GM19452 (cell line): Measurements from ENCODE around the gene SIRPG.
"Not testable (repeated sequence)": the region's sequence is repeated elsewhere in the genome, so short reads cannot be mapped to it uniquely, and the experiment has no call there.

ENCODE experiments used
- ATAC-seq: cut with Tn5 transposase; IDR thresholded peaks from one replicate; pipeline ENCODE4 v1.9.1; 2021; ENCODE audit not compliant: unreplicated experiment

Gene SIRPG

DNA sequence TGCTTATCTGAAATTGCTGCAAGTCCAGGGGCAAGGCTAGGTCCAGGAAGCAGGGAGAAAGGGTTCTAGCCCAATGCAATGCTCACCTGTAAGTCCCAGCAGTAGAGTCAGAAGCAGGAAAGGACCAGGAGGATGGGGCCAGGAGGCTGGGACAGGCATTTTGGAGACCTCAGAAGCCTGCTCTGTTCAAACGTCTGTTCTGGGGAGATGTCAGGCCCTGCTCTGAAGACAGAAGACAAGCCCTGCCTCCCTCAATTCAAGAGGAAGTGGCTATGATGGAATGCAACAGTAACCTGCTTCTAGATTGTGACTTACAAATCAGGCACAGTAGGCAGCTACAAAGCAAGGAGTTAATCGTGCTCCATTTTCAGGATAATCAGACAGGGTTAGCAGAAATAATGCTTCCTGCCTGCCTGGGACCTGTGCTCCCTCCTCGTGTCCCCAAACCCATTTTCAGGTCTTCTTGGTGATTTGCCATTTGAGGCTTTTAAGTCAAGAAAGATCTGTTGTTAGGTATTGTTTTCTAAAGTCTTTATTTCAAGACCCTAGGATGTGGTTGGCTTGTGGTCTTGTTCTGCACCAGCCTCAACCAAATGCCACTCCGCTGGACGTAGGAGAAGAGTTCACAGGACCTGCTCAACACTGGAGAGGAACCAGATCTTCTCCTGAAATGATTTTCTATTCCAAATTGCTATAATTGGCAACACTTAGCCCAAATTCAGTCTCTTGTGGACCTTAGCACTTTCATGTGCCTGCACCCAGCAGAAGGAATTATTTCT lies at the start of gene SIRPG:
Gene SIRPG, minus strand, starts transcription at position 224 of the 779 bp plus-strand sequence. Its CDS starts 65 bp downstream, at position 159.
- no peak for ATAC-seq

DNA sequence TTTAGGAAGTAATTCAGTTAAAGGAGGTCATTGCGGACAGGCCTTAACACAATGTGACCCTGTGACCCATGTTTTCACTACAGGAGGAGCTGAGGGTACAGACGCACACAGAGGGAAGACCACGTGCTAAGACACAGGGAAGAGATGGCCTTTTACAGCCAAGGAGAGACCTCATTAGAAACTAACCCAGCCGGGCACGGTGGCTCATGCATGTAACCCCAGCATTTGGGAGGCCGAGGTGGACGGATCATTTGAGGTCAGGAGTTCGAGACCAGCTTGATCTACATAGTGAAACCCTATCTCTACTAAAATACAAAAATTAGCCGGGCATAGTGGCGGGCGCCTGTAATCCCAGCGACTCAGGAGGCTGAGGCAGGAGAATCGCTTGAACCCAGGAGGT lies 49.3 kb upstream of the SIRPG start:
- not testable (repeated sequence) for ATAC-seq

GRCh38 chr20:1706079-1706478 lies 48.5 kb upstream of the SIRPG start:
- no peak for ATAC-seq

DNA sequence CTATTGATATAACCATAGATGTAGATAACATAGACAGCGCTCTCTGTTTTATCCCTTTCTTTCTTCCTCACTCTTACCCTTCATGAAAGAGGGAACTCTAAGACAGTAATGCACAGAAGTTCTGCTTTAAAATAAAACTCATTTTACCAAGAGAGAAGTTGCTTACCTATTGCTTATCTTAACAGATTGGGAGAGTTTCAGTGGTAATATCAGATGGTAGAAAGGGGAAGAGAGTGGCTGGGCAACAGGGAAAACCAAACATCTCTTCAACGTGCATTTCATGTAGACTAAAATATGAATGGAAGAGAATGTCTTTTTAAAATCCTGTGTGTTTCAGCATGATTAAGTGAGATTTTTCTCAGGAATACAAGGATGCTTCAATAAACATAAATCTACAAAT lies 45.3 kb upstream of the SIRPG start:
- ATAC-seq = no peak

- ATAC-seq = no peak
Observed at GRCh38 chr20:1702328-1702727, 44.7 kb upstream of the SIRPG start.

DNA sequence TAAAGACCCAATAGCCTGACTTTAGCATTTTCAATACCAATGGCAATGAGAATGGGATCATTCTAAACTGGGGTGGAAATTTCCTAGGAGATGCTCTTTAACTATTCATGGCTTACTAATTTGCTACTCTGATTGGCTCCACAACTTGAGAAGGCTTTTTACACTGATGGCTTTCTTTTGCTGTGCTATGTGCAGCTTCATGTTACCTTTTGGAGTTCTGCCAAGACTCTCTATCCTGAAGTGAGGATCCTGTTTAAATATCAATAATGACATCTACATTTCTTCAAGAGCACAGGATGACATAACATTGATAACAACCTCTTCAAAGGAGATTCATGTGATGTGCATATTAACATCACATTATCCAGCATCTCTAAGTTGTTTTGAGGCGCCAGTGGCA lies 43.4 kb upstream of the SIRPG start:
- no peak for ATAC-seq

DNA sequence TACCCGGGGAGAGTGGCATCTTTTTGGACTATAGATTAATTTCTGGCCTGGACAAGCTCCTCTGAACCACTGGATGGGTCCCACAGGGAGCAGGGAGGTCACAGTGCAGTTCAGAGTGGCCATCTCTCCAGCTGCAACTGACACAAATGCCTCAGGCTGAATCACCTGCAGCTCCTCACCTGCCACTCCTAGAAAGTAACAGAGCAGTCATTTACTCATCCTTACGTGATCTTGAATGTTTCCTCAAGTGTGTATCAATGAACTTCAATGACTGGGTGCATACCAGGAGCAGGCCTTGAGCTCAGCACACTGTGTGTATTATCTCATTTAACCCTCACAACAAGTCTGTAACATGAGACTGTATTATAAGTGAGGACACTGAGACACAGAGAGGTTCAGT lies 40.0 kb upstream of the SIRPG start:
- ATAC-seq = no peak

DNA sequence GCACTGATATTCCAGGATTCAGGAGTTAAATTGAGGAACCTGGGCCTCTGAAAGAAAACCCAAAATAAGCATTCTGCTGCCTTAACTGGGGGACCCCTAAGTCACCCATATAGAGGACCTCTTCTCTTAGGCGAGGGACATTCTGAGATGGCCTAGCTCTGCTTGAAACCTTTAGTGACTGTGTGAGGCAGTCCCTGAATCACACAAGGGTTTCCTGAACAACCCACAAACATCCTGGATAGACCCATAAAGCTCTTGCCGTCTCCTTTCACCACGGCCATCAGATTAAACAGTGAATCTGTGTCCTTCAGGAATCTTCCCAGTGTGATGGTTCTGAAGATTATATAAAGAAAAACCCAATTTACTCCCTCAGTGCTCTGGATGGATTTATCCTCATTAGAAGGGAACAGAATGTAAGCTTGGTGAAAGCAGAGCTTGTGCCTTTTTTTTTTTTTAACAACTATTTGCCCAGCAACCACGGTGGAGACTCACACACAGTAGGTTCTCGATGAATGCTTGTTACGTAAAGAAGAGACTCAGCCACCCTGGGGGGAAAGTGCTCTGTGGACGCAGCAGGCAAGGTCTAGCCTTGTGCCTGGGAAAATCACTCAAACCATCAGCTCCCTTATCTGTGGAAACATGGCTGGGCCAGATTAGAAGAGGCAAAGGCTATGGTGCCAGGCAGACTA lies 39.1 kb upstream of the SIRPG start:
- no peak for ATAC-seq

DNA sequence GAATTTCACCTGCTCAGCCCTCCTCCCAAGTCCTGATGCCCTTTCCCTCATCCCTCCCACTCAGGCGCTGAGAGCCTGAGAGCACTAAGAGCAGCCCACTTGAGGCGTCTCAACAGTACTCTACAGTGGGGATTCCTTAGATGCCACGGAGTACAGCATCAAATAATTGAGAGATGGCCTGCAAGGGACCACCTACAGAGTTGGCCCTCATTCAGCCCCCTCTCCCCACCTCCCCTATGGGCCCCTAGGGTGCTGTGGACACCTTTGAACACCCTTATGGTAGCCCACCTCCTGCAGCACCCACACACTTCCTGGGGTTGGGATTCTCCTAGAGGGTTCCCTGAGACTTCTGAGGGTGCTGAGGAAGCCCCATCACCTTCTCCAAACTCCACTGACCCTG lies 37.1 kb upstream of the SIRPG start:
- ATAC-seq = no peak

GRCh38 chr20:1693427-1693826 lies 35.8 kb upstream of the SIRPG start:
- no peak for ATAC-seq

DNA sequence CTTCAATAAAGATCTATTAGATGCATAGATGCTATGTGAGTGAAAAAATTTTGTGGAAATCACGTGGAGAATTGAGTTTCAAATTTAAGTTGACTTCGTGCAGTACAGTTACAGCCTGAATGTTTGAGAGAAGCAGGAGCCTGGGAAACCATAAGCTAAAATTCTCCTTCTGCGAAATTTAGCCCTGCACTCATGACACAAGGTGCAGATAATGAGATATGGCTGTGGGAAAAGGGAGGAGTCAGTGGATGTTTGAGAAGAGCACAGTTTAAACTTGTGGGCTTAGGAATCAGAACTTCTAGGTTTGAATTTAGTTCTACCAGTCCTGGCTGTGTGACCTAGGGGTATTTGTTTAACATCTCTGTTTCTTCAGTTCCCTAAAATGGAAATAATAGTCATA lies 32.1 kb upstream of the SIRPG start:
- ATAC-seq = no peak

- ATAC-seq = no peak
Observed at GRCh38 chr20:1688886-1689538, 31.4 kb upstream of the SIRPG start.

GRCh38 chr20:1687053-1687452 lies 29.5 kb upstream of the SIRPG start:
- no peak for ATAC-seq

GRCh38 chr20:1686151-1686748 lies 28.7 kb upstream of the SIRPG start:
- no peak for ATAC-seq

DNA sequence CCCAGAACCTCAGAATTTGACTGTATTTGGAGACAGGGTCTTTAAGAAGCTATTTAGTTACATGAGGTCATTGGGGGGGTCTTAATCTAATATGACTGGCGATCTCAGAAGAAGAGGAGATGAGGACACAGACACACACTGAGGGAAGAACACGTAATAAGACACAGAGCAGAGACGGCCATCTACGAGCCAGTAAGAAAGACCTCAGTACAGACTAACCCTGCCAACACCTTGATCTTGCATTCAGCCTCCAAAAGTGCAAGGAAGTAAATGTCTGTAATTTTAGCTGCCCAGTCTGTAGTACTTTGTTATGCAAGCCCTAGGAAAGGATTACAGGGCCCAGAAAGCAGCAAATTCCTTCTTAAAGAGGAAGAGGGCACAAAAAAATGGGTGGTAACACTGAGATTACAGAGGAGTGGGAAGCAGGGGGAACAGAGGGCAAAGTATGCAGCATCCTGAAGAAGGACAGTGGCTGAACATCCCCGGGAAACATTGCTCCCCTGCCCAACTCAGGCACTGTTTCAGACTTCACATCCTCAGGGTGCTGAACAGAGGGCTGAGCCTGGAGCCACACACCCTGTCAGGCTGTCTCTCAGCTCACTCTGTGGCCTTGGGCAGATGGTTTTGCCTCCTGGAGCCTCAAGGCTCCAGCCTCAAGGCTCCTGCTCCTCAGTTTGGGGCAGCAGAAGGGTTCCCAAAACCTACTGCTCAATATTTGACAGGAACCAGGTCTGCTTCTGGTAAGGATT lies 27.9 kb upstream of the SIRPG start:
- ATAC-seq = no peak

- no peak for ATAC-seq
Observed at GRCh38 chr20:1684872-1685271, 27.3 kb upstream of the SIRPG start.

DNA sequence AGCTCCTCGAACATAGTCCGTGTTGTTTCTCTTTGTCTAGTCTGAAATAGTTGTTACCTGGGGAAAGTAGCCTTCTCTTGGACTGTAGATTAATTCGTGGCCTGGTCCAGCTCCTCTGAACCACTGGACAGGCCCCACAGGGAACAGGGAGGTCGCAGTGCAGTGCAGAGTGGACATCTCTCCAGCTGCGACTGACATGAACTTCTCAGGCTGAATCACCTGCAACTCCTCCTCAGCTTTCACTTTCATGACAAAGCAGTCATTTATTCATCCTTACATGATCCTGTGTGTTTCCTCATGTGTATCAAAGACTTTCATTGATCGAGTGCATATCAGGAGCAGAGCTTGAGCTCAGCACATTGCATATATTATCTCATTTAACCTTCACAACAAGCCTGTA lies 19.1 kb upstream of the SIRPG start:
- no peak for ATAC-seq

DNA sequence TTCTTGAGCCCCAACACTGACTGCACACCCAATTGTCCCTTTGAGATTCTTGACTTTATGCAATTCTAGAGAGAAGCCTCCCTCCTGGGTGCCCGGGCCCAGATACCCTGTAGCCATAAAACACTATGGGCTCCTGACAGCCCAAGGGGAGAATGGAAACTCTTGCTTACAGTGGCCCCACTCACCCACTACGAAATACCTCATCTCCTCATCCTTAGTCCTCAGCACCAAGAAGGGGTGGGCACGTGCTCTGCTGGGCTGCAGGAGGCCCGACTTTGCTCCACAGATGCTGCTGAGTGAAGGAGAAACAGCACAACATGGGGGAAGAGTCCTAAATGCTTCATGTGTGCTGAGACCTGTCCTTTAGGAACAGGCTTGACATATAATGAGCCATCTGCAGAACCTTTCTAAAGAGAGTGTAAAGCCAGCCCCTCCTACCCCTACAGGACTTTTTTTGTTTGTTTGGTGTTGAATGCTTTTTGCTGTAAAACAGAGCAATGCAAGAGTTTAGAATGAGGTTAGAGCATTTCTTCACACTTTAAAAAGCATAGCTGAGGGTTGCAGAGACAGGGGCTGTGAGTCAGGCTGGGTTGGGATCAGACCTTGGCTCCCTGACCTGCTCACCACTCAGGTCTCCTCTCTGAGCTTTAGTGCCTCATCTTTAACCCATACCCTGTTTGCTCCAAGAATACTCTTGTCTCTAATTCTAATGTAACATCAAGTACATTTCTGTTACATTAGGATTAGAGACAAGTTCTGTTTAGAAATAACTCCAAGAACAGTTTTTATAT lies 17.6 kb upstream of the SIRPG start:
- no peak for ATAC-seq

GRCh38 chr20:1674361-1674760 lies 16.8 kb upstream of the SIRPG start:
- no peak for ATAC-seq

DNA sequence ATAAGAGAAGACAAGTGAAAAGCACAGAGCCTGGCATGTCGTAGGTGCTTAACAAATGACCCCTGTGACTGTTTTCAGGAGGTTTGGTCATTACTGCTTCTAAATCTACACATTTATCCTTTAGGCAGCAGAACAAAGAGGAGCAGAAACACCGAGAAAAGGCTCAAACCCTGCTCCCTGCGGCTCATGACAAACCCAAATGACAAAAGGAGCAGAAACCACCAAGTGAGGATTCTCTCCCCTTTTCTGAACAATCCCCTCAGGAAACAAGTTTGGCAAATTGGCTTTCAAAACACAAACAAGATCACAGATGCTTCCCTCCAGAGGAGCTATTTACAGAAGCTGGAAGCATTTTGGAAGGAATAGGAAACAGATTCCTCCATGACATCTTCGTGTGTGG lies 15.8 kb upstream of the SIRPG start:
- no peak for ATAC-seq
